ENCODE results near the gene HS3ST3B1. TPM values are rescaled to one million over a fixed set of nuclear protein-coding genes. Genes with fewer than 3 reads are reported as not detected.

HS3ST3B1 gene
- total RNA-seq, 4 donors from 2014 or later, result 1.2 to 3.9 (median 2.2) TPM

GRCh38 chr17:14325618-14326167, 24.8 kb downstream of the HS3ST3B1 start:
- 72 to 77% methylated on average over 9 of the region's 9 CpGs for WGBS, 2 donors
- no peak for DNase-seq
- Histone ChIP-seq H3K27me3 (no peaks in the 10 kb centered on the region), H3K4me3 (replicated peaks in 1 of 3) (no peak overlapping the region), H3K9me3 (no peaks in the 10 kb centered on the region), H3K27ac (no peak overlapping the region), H3K36me3 (no peaks in the 10 kb centered on the region), H3K4me1 (no peaks in the 10 kb centered on the region)
- intact Hi-C loops (cut with DNase I), result no loop called here
- TF ChIP-seq POLR2A (IDR thresholded peaks at IDR 0.05), result no peak
- TF ChIP-seq CTCF (IDR thresholded peaks at IDR 0.05), result no peak

GRCh38 chr17:14329900-14330491, 29.1 kb downstream of the HS3ST3B1 start:
- WGBS, 2 donors, result 44 to 49% methylated on average over 5 of the region's 5 CpGs
- H3K4me1 ChIP-seq, result no peaks in the 10 kb centered on the region
- no peaks in the 10 kb centered on the region for H3K27me3 ChIP-seq
- intact Hi-C loops (cut with DNase I), result no loop called here
- no peak overlapping the region for H3K4me3 ChIP-seq (replicated peaks in 1 of 3)
- no peaks in the 10 kb centered on the region for H3K9me3 ChIP-seq
- no peaks in the 10 kb centered on the region for H3K36me3 ChIP-seq
- H3K27ac ChIP-seq, result no peak overlapping the region
- no peak for DNase-seq
- TF ChIP-seq CTCF (IDR thresholded peaks at IDR 0.05) (no peak), POLR2A (IDR thresholded peaks at IDR 0.05) (no peak)

- H3K4me3 ChIP-seq (replicated peaks in 1 of 3), result no peak overlapping the region
- H3K27ac ChIP-seq, result no peak overlapping the region
- DNase-seq, result no peak
- no peaks in the 10 kb centered on the region for H3K27me3 ChIP-seq
- intact Hi-C loops (cut with DNase I), result no loop called here
- no peaks in the 10 kb centered on the region for H3K36me3 ChIP-seq
- TF ChIP-seq CTCF (IDR thresholded peaks at IDR 0.05) (no peak), POLR2A (IDR thresholded peaks at IDR 0.05) (no peak)
- WGBS, 2 donors, result 27 to 28% methylated on average over 8 of the region's 8 CpGs
- no peaks in the 10 kb centered on the region for H3K9me3 ChIP-seq
- H3K4me1 ChIP-seq, result no peaks in the 10 kb centered on the region
Measured at GRCh38 chr17:14330492-14330962, 29.6 kb downstream of the HS3ST3B1 start.

- WGBS, 2 donors, result 78 to 82% methylated on average over 10 of the region's 10 CpGs
- Histone ChIP-seq H3K36me3 (no peaks in the 10 kb centered on the region), H3K4me1 (no peaks in the 10 kb centered on the region), H3K27me3 (no peaks in the 10 kb centered on the region), H3K4me3 (replicated peaks in 1 of 3) (no peak overlapping the region), H3K27ac (no peak overlapping the region), H3K9me3 (no peaks in the 10 kb centered on the region)
- TF ChIP-seq CTCF (IDR thresholded peaks at IDR 0.05) (no peak), POLR2A (IDR thresholded peaks at IDR 0.05) (no peak)
- intact Hi-C loops (cut with DNase I), result no loop called here
- no peak for DNase-seq
Measured at GRCh38 chr17:14331225-14331981, 30.5 kb downstream of the HS3ST3B1 start.

- Histone ChIP-seq H3K4me3 (replicated peaks in 1 of 3) (no peak overlapping the region), H3K36me3 (no peaks in the 10 kb centered on the region), H3K4me1 (no peaks in the 10 kb centered on the region), H3K27ac (no peak overlapping the region), H3K27me3 (no peaks in the 10 kb centered on the region), H3K9me3 (no peaks in the 10 kb centered on the region)
- intact Hi-C loops (cut with DNase I), result no loop called here
- TF ChIP-seq CTCF (IDR thresholded peaks at IDR 0.05) (no peak), POLR2A (IDR thresholded peaks at IDR 0.05) (no peak)
- no peak for DNase-seq
- 72 to 75% methylated on average over 3 of the region's 3 CpGs for WGBS, 2 donors
Measured at GRCh38 chr17:14331982-14332298, 31.1 kb downstream of the HS3ST3B1 start.
